Thyroid gland (tissue), 4 donors: ENCODE results near the gene PRKCH. TPM values are rescaled to one million over a fixed set of nuclear protein-coding genes. Genes with fewer than 3 reads are reported as not detected.

Source experiments
- DNase-seq, 2 donors: peaks; one replicate each; pipeline ENCODE4 v3.0.0-alpha.2; 2019
- H3K27ac ChIP-seq, 3 donors: fragments of 200-600 bp; sonication (generic); 1 replicate in 2 of 3; 2 replicates in 1 of 3; pipeline ENCODE4 v1.5.1; 2016 to 2019; ENCODE audit warnings: mild to moderate bottlenecking in 1 of 3, moderate library complexity in 1 of 3
- H3K27me3 ChIP-seq: fragments of 200-600 bp; sonication (generic); one replicate; pipeline ENCODE4 v1.5.1; 2019
- H3K36me3 ChIP-seq, 2 donors: fragments of 200-600 bp; sonication (generic); one replicate each; pipeline ENCODE4 v1.5.1; 2016 to 2019
- H3K4me1 ChIP-seq, 2 donors: fragments of 200-600 bp; sonication (generic); one replicate each; pipeline ENCODE4 v1.5.1; 2017 to 2019
- H3K4me3 ChIP-seq, 3 donors: fragments of 200-600 bp; sonication (generic); replicated peaks in 1 of 3; 1 replicate in 2 of 3; 2 replicates in 1 of 3; pipeline ENCODE4 v1.5.1; 2016; ENCODE audit warnings: mild to moderate bottlenecking in 1 of 3
- H3K9me3 ChIP-seq: fragments of 200-600 bp; sonication (generic); one replicate; pipeline ENCODE4 v1.5.1; 2017
- CTCF ChIP-seq, 6 experiments: fragments of 200-600 bp in 3 of 6; fragments of 450-650 bp in 3 of 6; sonication (generic) in 3 of 6; IDR thresholded peaks; one replicate each; pipeline ENCODE4 v1.5.1; 2016 to 2019; ENCODE audit warnings: antibody characterized with exemption in 6 of 6, mild to moderate bottlenecking in 2 of 6, inconsistent platforms in 1 of 6, moderate library complexity in 1 of 6
- POLR2A ChIP-seq, 2 donors: fragments of 450-650 bp; IDR thresholded peaks; one replicate each; pipeline ENCODE4 v1.6.1; 2017; ENCODE audit warnings: antibody characterized with exemption in 2 of 2, mild to moderate bottlenecking in 2 of 2, moderate library complexity in 1 of 2
- WGBS, 2 donors: methylation state at CpG; one replicate each; pipeline ENCODE4 v1.1.5; 2017; 5-methylcytosine and 5-hydroxymethylcytosine counted together
- intact Hi-C: fragments of 100-400 bp; cut with DNase I; formaldehyde crosslinking; loops from one replicate; pipeline ENCODE4 v1.15.1; 2023
- total RNA-seq, 4 donors: library from RNA; depleted of rRNA; stranded (reverse); fragments of >200 nt; gene quantifications; one replicate each; pipeline ENCODE4 v1.2.3, GENCODE V29; 2016

The PRKCH gene
- total RNA-seq, 4 donors from 2014 or later: 34.0 to 68.7 (median 49.8) TPM

- peaks cover 3 to 20% of the 10 kb centered on the region in 2 donors for H3K4me1 ChIP-seq
- H3K4me3 ChIP-seq: no peak overlapping the region
- no peaks in the 10 kb centered on the region for H3K27me3 ChIP-seq
- H3K27ac ChIP-seq: peak overlapping the region in 1 of 3 donors; percentile 28
- intact Hi-C loops: no loop called here
- 90 to 92% methylated on average over 4 of the region's 4 CpGs for WGBS, 2 donors
- peak in 1 of 2 donors; percentile 13 for DNase-seq
- TF ChIP-seq CTCF (IDR thresholded peaks at IDR 0.05) (no peak), POLR2A (IDR thresholded peaks at IDR 0.05) (no peak)
- H3K9me3 ChIP-seq: no peaks in the 10 kb centered on the region
- H3K36me3 ChIP-seq: no peaks in the 10 kb centered on the region
These were observed 16.5 kb downstream of the PRKCH start for GRCh38 chr14:61337893-61338292.

GRCh38 chr14:61338457-61338856 lies 17.1 kb downstream of the PRKCH start:
- no peak for DNase-seq
- Histone ChIP-seq H3K9me3 (no peaks in the 10 kb centered on the region), H3K4me3 (no peak overlapping the region), H3K27ac (peak overlapping the region in 1 of 3 donors; percentile 28), H3K4me1 (peaks cover 3 to 17% of the 10 kb centered on the region in 2 donors), H3K36me3 (no peaks in the 10 kb centered on the region), H3K27me3 (no peaks in the 10 kb centered on the region)
- 96 to 98% methylated on average over 2 of the region's 2 CpGs for WGBS, 2 donors
- intact Hi-C loops: no loop called here
- TF ChIP-seq POLR2A (IDR thresholded peaks at IDR 0.05) (no peak), CTCF (IDR thresholded peaks at IDR 0.05) (no peak)

- Histone ChIP-seq H3K27me3 (no peaks in the 10 kb centered on the region), H3K36me3 (no peaks in the 10 kb centered on the region), H3K4me3 (no peak overlapping the region), H3K27ac (peak overlapping the region in 1 of 3 donors; percentile 10), H3K9me3 (no peaks in the 10 kb centered on the region), H3K4me1 (peaks cover 3 to 25% of the 10 kb centered on the region in 2 donors)
- no peak for DNase-seq
- TF ChIP-seq POLR2A (IDR thresholded peaks at IDR 0.05): no peak
- no peak for TF ChIP-seq CTCF (IDR thresholded peaks at IDR 0.05)
- WGBS, 2 donors: 85 to 88% methylated on average over 5 of the region's 5 CpGs
- intact Hi-C loops: no loop called here
These were observed 20.2 kb downstream of the PRKCH start for GRCh38 chr14:61341275-61342206.

- H3K9me3 ChIP-seq: no peaks in the 10 kb centered on the region
- peak in 1 of 2 donors; percentile 31 for DNase-seq
- H3K4me3 ChIP-seq: no peak overlapping the region
- H3K4me1 ChIP-seq: peaks cover 3 to 25% of the 10 kb centered on the region in 2 donors
- H3K27me3 ChIP-seq: no peaks in the 10 kb centered on the region
- WGBS, 2 donors: 81 to 90% methylated on average over 5 of the region's 5 CpGs
- intact Hi-C loops: no loop called here
- no peaks in the 10 kb centered on the region for H3K36me3 ChIP-seq
- peak overlapping the region in 2 of 3 donors; percentile 34 to 62 for H3K27ac ChIP-seq
- TF ChIP-seq CTCF (IDR thresholded peaks at IDR 0.05) (no peak), POLR2A (IDR thresholded peaks at IDR 0.05) (no peak)
These were observed 21.1 kb downstream of the PRKCH start for GRCh38 chr14:61342486-61342885.

GRCh38 chr14:61342932-61343331 lies 21.6 kb downstream of the PRKCH start:
- no peaks in the 10 kb centered on the region for H3K36me3 ChIP-seq
- intact Hi-C loops: no loop called here
- H3K4me1 ChIP-seq: peaks cover 3 to 25% of the 10 kb centered on the region in 2 donors
- no peaks in the 10 kb centered on the region for H3K9me3 ChIP-seq
- H3K4me3 ChIP-seq: no peak overlapping the region
- 78 to 83% methylated on average over 5 of the region's 5 CpGs for WGBS, 2 donors
- no peaks in the 10 kb centered on the region for H3K27me3 ChIP-seq
- peak overlapping the region in 2 of 3 donors; percentile 34 to 62 for H3K27ac ChIP-seq
- TF ChIP-seq POLR2A (IDR thresholded peaks at IDR 0.05) (no peak), CTCF (IDR thresholded peaks at IDR 0.05) (no peak)
- no peak for DNase-seq
